Right forelimb (tissue), 1 donor: ENCODE data around the gene ADCY3.

Experiments
- DNase-seq: peaks from one replicate; pipeline ENCODE4 v3.0.0-alpha.2; 2018

The ADCY3 gene

DNA sequence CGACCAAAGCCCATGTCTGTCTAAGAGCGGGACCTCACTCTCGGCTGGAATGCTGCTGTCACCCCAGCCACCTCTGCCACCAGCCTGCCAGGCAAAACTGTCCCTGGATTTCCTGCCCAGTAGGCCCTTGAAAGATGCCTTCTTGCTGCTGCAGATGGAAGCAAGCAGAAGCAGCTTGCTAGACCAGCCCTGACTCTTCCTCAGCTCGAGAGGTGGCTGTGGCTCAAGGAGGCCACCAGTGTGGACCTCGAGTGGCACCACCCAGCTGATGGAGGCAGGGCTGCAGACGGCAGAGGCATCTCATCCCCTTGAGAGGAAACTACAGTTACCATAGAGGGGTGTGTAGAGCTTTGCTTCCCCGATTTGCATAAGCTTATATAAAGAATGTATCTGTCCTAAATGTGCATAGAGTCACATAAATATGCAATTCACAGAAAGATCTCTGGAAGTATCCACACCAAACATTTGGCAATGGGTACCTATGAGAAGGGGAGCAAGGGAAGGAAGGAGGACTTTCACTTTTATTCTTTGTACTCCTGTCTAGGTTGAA lies 20.6 kb downstream of the ADCY3 start:
- DNase-seq = peak; percentile 35

- peak; percentile 22 for DNase-seq
These were observed 21.6 kb downstream of the ADCY3 start for GRCh38 chr2:24898122-24899109.

- DNase-seq = no peak
These were observed 25.3 kb downstream of the ADCY3 start for GRCh38 chr2:24894750-24895149.

DNA sequence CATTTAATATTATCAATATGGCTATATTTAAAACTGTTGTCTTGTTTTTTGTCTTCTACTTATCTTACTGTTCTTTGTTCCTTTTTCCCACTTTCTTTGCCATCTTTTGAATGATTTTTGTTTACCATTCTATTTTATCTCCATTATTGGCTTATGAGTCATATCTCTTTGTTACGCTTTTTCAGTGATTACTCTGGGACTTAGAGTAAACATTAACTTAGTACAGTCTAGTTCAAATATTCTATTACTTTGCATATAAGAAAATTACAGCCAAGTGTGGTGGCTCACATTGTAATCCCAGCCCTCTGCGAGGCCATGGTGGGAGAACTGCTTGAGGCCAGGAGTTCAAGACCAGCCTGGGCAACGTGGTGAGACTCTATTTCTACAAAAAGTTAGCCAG lies 26.1 kb downstream of the ADCY3 start:
- DNase-seq = no peak

- no peak for DNase-seq
These were observed 27.1 kb downstream of the ADCY3 start for GRCh38 chr2:24892928-24893327.

- no peak for DNase-seq
These were observed 28.8 kb downstream of the ADCY3 start for GRCh38 chr2:24891201-24891600.

DNA sequence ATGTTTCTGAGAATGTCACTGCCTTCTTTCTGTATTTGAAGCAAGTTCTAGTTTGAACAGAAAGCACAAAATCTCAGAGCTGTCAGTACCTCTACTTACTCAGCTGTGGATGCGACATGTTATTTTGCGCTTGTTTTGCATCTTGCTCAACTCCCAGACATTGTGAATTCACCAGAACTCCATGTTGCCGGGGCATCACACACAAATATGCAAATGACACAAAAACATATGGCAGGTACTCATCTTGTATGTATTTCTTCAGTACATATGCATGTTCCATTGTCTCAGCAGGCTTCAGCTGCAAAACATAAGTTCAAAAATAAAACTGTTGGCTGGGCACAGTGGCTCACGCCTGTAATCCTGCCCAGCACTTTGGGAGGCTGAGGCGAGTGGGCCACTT lies 30.8 kb downstream of the ADCY3 start:
- no peak for DNase-seq

DNA sequence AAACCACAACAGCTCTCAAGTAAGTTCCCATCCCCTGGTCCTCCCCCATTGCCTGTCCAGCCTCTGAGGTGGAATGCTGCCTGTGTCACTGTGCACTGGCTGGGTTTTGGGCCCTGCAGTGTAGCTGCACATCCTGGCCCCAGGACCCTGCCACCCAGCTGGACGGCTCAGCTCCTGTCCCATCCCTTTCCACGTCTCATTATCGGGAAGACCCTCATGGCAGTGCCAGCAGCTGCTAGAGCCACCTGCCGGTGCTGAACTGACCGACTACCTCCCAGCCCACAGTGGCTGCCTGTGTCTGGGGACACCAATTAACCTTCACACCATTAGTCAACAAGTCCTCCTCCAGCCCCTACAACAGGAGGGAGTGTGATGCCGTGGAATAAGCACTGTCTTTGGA lies 31.9 kb downstream of the ADCY3 start:
- no peak for DNase-seq

GRCh38 chr2:24887307-24887874 lies 32.6 kb downstream of the ADCY3 start:
- DNase-seq = no peak

DNA sequence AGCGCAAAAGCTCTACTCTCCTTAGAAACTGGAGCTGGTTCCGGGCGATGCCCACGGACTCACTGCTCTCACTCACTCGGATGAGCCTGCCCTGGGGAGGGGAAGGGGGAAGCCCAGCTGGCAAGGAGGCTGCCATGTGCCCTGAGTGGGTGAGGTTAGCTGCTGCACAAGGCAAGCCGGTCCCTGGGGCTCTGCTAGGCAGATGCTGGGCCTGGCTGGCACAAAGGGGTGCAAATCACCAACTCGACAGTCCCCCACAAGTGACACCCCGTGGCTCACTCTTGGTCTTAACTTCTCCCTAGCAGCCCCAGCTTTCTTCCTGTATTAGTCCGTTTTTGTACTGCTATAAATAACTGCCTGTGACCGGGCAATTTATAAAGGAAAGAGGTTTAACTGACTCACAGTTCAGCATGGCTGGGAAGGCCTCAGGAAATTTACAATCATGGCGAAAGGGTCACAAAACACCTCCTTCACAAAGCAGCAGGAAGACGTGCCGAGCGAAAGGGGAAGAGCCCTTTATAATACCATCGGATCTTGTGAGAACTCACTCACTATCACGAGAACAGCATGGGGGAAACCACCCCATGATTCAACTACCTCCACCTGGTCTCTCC lies 33.2 kb downstream of the ADCY3 start:
- DNase-seq = no peak

GRCh38 chr2:24886126-24886501 lies 33.9 kb downstream of the ADCY3 start:
- no peak for DNase-seq

- DNase-seq = no peak
These were observed 34.6 kb downstream of the ADCY3 start for GRCh38 chr2:24885221-24886125.

DNA sequence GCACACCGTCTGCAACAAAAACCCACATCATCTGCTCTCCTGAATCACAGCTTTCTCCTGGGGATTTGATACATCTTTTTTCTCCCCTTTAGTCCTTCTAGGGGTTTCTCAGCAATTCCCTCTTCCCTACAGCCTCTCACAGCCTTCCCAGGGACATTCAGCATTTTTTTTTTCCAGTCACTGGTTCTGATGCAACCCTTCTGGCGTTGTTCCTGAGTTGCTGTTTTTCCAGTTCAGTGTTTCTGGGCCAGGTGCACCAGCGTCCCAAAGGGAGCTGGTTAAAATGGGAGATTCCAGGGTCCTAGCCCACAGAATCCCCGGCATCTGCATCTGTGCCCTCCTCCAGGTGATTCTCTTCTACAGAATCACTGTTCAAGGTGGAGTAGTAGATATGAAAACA lies 36.1 kb downstream of the ADCY3 start:
- no peak for DNase-seq

DNA sequence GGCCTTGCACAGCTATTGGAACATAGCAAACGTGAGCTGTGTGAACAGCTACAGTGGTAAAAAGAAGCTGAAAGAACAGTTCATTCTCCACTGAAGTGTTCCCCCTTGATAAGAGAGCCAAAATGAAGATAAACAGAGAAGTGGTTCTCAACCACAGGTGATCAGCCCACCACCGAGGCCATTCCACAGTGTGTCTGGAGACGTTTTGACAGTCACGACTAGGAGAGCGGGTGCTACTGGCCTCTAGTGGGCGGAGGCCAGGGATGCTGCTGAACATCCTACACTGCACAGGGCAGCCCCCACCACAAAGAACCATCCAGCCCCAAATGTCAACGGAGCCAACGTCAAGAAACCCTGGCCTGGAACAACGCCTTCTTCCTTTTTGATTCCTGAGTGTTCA lies 38.4 kb downstream of the ADCY3 start:
- DNase-seq = no peak

DNA sequence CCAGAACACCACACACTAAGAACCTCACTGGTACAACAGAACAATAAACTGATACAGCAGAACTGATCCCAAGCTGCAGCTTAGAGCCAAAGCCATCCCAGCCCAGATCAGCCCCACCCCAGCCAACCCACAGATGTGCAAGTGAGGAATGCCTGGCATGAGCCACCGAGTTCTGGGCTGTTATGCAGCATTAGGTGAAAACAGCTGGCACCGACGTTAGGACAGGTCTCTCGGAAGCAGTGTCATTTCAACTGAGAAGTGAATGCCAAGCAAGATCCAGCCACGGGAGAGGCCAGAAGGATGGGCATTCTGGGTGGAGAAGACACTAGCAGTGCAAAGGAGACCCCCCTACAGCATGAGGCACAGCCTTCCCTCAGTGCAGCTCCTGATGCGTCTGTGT lies 38.9 kb downstream of the ADCY3 start:
- no peak for DNase-seq

DNA sequence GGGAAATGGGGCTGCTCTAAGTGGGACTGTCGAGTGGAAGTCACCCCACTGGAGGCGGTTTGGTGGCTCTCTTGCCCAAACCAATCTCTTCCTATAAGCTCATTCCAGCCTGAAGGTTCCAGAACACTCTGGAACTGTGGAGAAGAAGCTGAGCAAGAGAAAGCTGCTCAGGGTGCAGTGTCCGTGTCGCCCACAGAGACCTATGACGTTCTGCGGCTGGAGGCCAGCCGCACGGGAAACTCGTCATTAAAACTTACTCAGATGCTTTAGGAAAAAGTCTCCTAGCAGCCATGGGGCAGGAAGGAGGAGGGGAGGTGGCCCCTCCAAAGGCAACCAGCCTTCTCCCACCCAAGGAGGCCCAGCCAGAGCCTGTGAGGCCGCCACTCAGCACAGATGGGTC lies 41.7 kb downstream of the ADCY3 start:
- no peak for DNase-seq

DNA sequence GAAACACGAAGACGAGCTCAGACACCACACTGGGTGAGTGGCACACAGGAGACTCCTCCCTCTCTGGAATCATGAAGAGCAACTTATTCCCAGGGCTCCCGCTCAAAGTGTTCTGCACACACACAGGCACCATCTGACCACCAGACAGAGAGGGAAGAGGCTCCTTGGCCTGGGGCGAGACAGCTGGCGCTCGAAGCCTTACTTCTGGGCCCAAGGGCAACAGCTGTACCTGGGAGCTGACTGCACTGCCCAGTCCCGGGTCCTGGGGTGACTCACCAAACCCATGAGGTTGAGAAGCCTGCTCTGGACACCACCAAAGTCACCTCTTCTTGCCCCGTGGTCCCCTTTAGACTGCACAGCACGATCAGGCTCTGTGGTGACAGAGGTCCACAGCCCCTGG lies 42.4 kb downstream of the ADCY3 start:
- DNase-seq = no peak

- no peak for DNase-seq
These were observed 43.0 kb downstream of the ADCY3 start for GRCh38 chr2:24877067-24877466.

DNA sequence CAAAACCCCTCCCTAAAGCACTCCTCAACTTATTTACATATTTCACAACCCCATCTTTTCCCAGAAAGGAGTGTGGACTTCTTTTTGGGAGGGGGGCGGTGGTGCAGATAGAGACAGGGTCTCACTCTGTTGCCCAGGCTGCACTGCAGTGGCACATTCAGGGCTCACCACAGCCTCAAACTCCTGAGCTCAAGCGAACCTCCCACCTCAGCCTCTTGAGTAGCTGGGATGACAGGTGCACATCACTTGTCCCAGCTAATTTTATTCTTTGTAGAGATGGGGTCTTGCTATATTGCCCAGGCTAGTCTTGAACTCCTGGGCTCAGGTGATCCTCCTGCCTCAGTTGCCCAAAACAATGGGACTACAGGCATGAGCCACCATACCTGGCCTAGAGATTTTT lies 44.1 kb downstream of the ADCY3 start:
- DNase-seq = no peak

GRCh38 chr2:24875272-24875671 lies 44.8 kb downstream of the ADCY3 start:
- DNase-seq = peak; percentile 68

- peak; percentile 33 for DNase-seq
These were observed 46.0 kb downstream of the ADCY3 start for GRCh38 chr2:24874035-24874434.

DNA sequence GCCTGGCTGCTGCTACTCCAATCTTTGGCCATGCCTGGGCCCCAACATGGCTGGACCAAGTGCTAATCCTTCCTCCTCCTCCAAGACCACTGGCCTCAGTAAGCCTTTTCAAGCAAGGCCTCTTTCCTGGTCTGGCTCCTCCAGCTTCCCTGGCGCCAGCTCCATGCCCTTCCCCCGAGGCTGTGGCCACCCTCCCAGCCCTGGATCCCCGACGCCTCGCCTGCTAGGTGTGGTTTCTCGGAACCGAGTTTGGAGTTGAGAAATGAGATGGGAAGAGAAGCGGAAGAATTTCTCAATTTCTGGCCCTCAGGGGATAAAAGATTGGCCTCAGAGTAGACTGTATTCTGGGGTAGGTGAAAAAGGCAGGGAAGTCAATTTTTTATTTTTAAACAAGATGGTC lies 46.4 kb downstream of the ADCY3 start:
- DNase-seq = peak; percentile 38
